Lung (tissue), 12 donors: ENCODE results near the gene FYN. TPM values are rescaled to one million over a fixed set of nuclear protein-coding genes. Genes with fewer than 3 reads are reported as not detected.

ENCODE experiments used
- ATAC-seq: fragments of 200-7000 bp; cut with Tn5 transposase; one replicate; pipeline ENCODE4 v1.9.1; 2020; ENCODE audit warnings: moderate number of reproducible peaks; ENCODE audit not compliant: insufficient read depth, low FRiP score
- DNase-seq, 3 donors: peaks; one replicate each; pipeline ENCODE4 v3.0.0-alpha.2; 2013 to 2017
- H3K27ac ChIP-seq, 2 donors: one replicate each; pipeline ENCODE4 v1.5.1; 2013; ENCODE audit warnings: mild to moderate bottlenecking in 2 of 2, moderate library complexity in 2 of 2, control low read depth in 1 of 2, inconsistent platforms in 1 of 2, low read depth in 1 of 2, low read length in 1 of 2
- H3K27me3 ChIP-seq, 3 donors: one replicate each; pipeline ENCODE4 v1.5.1; 2013; ENCODE audit warnings: low read length in 2 of 3; ENCODE audit not compliant: control insufficient read depth in 3 of 3, insufficient read depth in 3 of 3
- H3K36me3 ChIP-seq, 4 donors: one replicate each; pipeline ENCODE4 v1.5.1; 2013; ENCODE audit warnings: low read length in 4 of 4, mild to moderate bottlenecking in 1 of 4, moderate library complexity in 1 of 4; ENCODE audit not compliant: control insufficient read depth in 4 of 4, insufficient read depth in 4 of 4
- H3K4me1 ChIP-seq, 5 donors: one replicate each; pipeline ENCODE4 v1.5.1; 2013; ENCODE audit warnings: low read length in 5 of 5, mild to moderate bottlenecking in 2 of 5, moderate library complexity in 1 of 5; ENCODE audit not compliant: control insufficient read depth in 5 of 5, insufficient read depth in 5 of 5
- H3K4me3 ChIP-seq: one replicate; pipeline ENCODE4 v1.5.1; 2013; ENCODE audit warnings: mild to moderate bottlenecking, control low read depth, moderate library complexity
- H3K9ac ChIP-seq, 2 donors: one replicate each; pipeline ENCODE4 v1.5.1; 2013; ENCODE audit warnings: low read length in 2 of 2, control low read depth in 1 of 2; ENCODE audit not compliant: insufficient read depth in 1 of 2
- H3K9me3 ChIP-seq, 4 donors: one replicate each; pipeline ENCODE4 v1.5.1; 2013; ENCODE audit warnings: low read length in 3 of 4, mild to moderate bottlenecking in 1 of 4, moderate library complexity in 1 of 4; ENCODE audit not compliant: control insufficient read depth in 4 of 4, insufficient read depth in 3 of 4
- CTCF ChIP-seq: IDR thresholded peaks from 2 replicates; pipeline ENCODE4 v1.5.1; 2012; ENCODE audit warnings: mild to moderate bottlenecking; ENCODE audit errors: control extremely low read depth, extremely low read depth
- WGBS, 2 donors: extraction: QIAGEN DNeasy Blood & Tissue Kit; methylation state at CpG; one replicate each; pipeline ENCODE4 v1.1.7; 2013; 5-methylcytosine and 5-hydroxymethylcytosine counted together
- polyA plus RNA-seq, 2 donors: library from polyadenylated mRNA; stranded (reverse); fragments of 200-250 nt; gene quantifications; one replicate each; pipeline ENCODE4 v1.2.1, GENCODE V29; 2013
- total RNA-seq, 2 donors: library from RNA; depleted of rRNA in 1 of 2; stranded (reverse); fragments of >200 nt in 1 of 2; gene quantifications; one replicate each; pipeline ENCODE4 v1.2.1, GENCODE V29; 2014 to 2021
- donor health status: control.
- donor health status: control.
- donor health status: Bipolar disorder and iron deficiency.
- donor health status: healthy.
- donor health status: DM: yes; HTN: yes; CAD: no.

FYN gene
- total and polyA plus RNA-seq, 4 donors = 27.3 to 157 (median 71.0) TPM

GRCh38 chr6:111745186-111745585 is 128.1 kb downstream of the FYN start:
- H3K27ac ChIP-seq = peak overlapping the region in 1 of 2 donors; percentile 72
- peaks cover 8 to 34% (median 25%) of the 10 kb centered on the region in 5 donors for H3K4me1 ChIP-seq
- no peak overlapping the region for H3K9ac ChIP-seq
- no peaks in the 10 kb centered on the region for H3K27me3 ChIP-seq
- DNase-seq = no peak
- no peak overlapping the region for H3K4me3 ChIP-seq
- no peak for ATAC-seq
- no peak for TF ChIP-seq CTCF
- H3K36me3 ChIP-seq = no peaks in the 10 kb centered on the region
- 95 to 97% methylated on average over 4 of the region's 4 CpGs for WGBS, 2 donors
- peaks cover 0 to 2% (median 0%) of the 10 kb centered on the region in 4 donors for H3K9me3 ChIP-seq

GRCh38 chr6:111743862-111744692 is 129.2 kb downstream of the FYN start:
- Histone ChIP-seq H3K4me3 (no peak overlapping the region), H3K9me3 (peaks cover 0 to 2% (median 0%) of the 10 kb centered on the region in 4 donors), H3K27ac (peak overlapping the region; percentile 35 to 72), H3K36me3 (peaks cover 0 to under 1% (median 0%) of the 10 kb centered on the region in 4 donors), H3K9ac (no peak overlapping the region), H3K27me3 (no peaks in the 10 kb centered on the region), H3K4me1 (peaks cover 10 to 34% (median 25%) of the 10 kb centered on the region in 5 donors)
- 64 to 79% methylated on average over 8 of the region's 8 CpGs for WGBS, 2 donors
- TF ChIP-seq CTCF = no peak
- peak; percentile 47 to 80 (median 76) for DNase-seq
- ATAC-seq = no peak

- Histone ChIP-seq H3K27ac (peak overlapping the region in 1 of 2 donors; percentile 39), H3K36me3 (peaks cover 0 to 3% (median under 1%) of the 10 kb centered on the region in 4 donors), H3K4me1 (peaks cover 12 to 28% (median 24%) of the 10 kb centered on the region in 5 donors), H3K9me3 (peaks cover 0 to 2% (median 0%) of the 10 kb centered on the region in 4 donors), H3K9ac (no peak overlapping the region), H3K27me3 (no peaks in the 10 kb centered on the region), H3K4me3 (no peak overlapping the region)
- 65 to 70% methylated on average over 5 of the region's 5 CpGs for WGBS, 2 donors
- TF ChIP-seq CTCF = no peak
- DNase-seq (no peak), ATAC-seq (no peak)
These were observed 129.9 kb downstream of the FYN start for GRCh38 chr6:111743360-111743759.
